IPS-15b (cell line): ENCODE measurements around the gene RAI1.

Experiments used
- H3K27me3 ChIP-seq: one replicate; pipeline ENCODE4 v1.6.1; 2013; ENCODE audit warnings: low read length; ENCODE audit not compliant: control insufficient read depth, insufficient read depth
- H3K36me3 ChIP-seq: one replicate; pipeline ENCODE4 v1.6.1; 2013; ENCODE audit warnings: low read length; ENCODE audit not compliant: control insufficient read depth, insufficient read depth
- H3K4me1 ChIP-seq: one replicate; pipeline ENCODE4 v1.6.1; 2013; ENCODE audit warnings: mild to moderate bottlenecking, low read length; ENCODE audit not compliant: control insufficient read depth, insufficient read depth
- H3K4me3 ChIP-seq: one replicate; pipeline ENCODE4 v1.5.1; 2013; ENCODE audit warnings: low read depth, low read length
- H3K9ac ChIP-seq: one replicate; pipeline ENCODE4 v1.6.1; 2013; ENCODE audit warnings: low read depth, mild to moderate bottlenecking, low read length
- H3K9me3 ChIP-seq: one replicate; pipeline ENCODE4 v1.6.1; 2013; ENCODE audit warnings: mild to moderate bottlenecking, low read length; ENCODE audit not compliant: control insufficient read depth, insufficient read depth

Gene RAI1

GRCh38 chr17:17706140-17707060, 25.1 kb downstream of the RAI1 start:
- no peaks in the 10 kb centered on the region for H3K36me3 ChIP-seq
- no peak overlapping the region for H3K4me3 ChIP-seq
- no peak overlapping the region for H3K9ac ChIP-seq
- H3K4me1 ChIP-seq: peaks cover 11% of the 10 kb centered on the region
- H3K27me3 ChIP-seq: peaks cover 90% of the 10 kb centered on the region
- no peaks in the 10 kb centered on the region for H3K9me3 ChIP-seq

GRCh38 chr17:17708295-17708694, 27.0 kb downstream of the RAI1 start:
- Histone ChIP-seq H3K9ac (no peak overlapping the region), H3K4me1 (peaks cover 14% of the 10 kb centered on the region), H3K36me3 (no peaks in the 10 kb centered on the region), H3K4me3 (no peak overlapping the region), H3K9me3 (no peaks in the 10 kb centered on the region), H3K27me3 (peaks cover 89% of the 10 kb centered on the region)

- no peak overlapping the region for H3K4me3 ChIP-seq
- H3K36me3 ChIP-seq: no peaks in the 10 kb centered on the region
- H3K9ac ChIP-seq: no peak overlapping the region
- H3K9me3 ChIP-seq: no peaks in the 10 kb centered on the region
- peaks cover 89% of the 10 kb centered on the region for H3K27me3 ChIP-seq
- peaks cover 14% of the 10 kb centered on the region for H3K4me1 ChIP-seq
These were observed 27.6 kb downstream of the RAI1 start for GRCh38 chr17:17708816-17709215.

DNA sequence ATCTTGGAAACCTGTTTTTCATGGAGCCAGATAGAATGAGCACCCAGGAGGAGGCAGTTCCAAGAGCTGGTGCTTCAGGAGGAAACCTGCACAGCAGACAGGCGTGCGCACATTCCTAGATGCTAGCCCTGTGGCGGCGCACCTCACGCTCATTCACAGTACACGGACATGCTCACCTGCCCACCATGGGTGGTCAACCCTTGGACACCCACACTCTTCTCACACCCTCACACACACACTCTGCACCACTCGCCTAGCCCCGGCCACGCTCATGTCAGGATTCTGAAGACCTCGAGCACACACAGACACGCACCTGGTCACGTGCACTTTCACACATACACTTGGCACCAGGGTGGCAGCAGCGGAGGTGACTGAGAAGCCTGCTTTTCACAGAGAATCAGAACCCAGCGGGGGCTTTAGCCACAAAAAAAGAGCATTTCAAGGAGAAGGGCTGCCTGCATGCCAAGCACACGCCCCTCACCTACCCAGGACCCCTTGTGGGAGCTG, 28.6 kb downstream of the RAI1 start:
- no peak overlapping the region for H3K4me3 ChIP-seq
- peaks cover 16% of the 10 kb centered on the region for H3K4me1 ChIP-seq
- H3K9ac ChIP-seq: no peak overlapping the region
- H3K27me3 ChIP-seq: peaks cover 89% of the 10 kb centered on the region
- no peaks in the 10 kb centered on the region for H3K36me3 ChIP-seq
- H3K9me3 ChIP-seq: no peaks in the 10 kb centered on the region

DNA sequence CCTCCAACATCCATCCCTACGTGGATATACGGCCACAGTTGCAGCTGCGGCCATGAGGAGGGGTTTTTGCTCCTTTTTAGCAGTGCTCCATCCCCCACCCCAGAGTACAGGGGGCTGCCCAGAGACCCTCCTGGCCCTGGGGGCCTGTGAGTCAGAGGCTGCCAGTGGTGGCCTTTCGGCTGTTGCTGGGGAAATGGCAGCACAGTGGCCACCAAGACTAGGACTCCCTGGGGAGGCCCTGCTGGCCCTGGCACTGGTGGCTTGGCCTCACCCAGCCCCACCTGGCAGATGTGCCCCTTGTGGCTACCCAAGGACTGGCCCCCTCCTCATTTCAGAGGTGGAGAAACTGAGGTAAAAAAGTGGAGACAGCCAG, 29.1 kb downstream of the RAI1 start:
- peaks cover 89% of the 10 kb centered on the region for H3K27me3 ChIP-seq
- no peaks in the 10 kb centered on the region for H3K36me3 ChIP-seq
- no peaks in the 10 kb centered on the region for H3K9me3 ChIP-seq
- H3K4me1 ChIP-seq: peaks cover 16% of the 10 kb centered on the region
- no peak overlapping the region for H3K4me3 ChIP-seq
- no peak overlapping the region for H3K9ac ChIP-seq

DNA sequence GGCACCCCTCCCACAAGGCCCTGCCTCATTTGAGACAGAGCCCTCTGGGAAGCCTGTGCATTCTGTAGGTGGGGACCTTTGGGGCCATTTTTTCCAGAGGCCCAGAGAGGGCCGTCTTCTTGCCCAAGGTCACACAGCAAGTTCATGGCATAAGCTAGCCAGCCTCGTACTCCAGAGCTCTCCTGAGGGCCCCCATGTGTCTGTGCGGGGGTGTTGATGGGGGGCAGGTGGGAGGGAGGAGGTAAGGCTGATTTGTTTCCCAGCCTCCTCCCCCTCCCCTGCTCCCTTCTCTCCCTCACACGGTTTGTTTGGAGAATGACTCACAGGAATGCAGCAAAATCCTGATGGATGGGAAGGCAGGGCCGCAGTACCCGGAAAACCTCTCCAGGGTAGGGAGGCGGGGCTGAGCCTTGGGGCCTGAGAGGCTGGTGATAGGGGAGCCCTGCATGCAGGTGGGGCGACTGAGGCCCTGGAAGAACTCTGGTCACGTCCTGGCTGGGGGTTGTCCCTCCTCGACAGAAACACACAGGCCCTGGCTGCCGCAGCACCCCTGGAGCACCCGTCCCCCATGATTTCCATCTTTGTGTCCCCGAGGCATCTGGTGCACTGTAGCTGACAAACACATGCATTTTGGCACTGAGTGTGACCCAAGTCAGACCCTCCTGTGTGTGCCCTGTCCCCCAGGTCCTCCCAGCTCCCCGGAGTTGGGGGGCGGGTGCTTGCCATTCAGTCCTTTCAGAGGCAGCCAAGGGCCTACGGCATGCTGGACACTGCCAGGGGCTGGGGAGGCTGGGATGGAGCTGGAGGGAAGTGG, 29.7 kb downstream of the RAI1 start:
- Histone ChIP-seq H3K4me3 (peak overlapping the region; percentile 40), H3K9ac (no peak overlapping the region), H3K9me3 (no peaks in the 10 kb centered on the region), H3K27me3 (peaks cover 92% of the 10 kb centered on the region), H3K4me1 (peaks cover 16% of the 10 kb centered on the region), H3K36me3 (no peaks in the 10 kb centered on the region)

DNA sequence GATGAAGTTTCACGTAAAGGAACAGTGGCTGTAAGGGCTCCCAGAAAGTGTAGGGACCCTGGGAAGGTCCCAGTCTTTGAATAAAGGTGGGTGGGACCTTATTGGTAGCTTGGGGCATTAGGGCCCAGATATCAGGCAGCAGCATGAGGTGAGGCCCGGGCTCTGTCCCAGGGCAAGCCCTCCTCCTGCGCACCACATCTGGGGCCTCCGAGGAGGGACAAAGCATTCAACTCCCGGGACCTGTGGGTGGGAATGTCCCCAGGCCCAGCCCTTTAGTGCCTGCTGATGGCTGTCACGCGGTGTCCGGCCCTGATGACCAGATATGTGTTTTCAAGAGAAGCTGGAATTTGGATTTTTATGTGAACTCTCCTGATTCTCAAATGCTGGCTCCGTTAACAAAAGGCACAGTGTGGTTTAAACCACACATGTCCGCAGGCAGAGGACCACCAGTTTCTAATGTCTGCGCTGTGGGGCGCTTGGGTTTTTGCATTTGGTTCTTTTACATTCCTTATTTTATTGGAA, 30.4 kb downstream of the RAI1 start:
- peaks cover 92% of the 10 kb centered on the region for H3K27me3 ChIP-seq
- peak overlapping the region; percentile 40 for H3K4me3 ChIP-seq
- H3K9ac ChIP-seq: no peak overlapping the region
- no peaks in the 10 kb centered on the region for H3K9me3 ChIP-seq
- H3K36me3 ChIP-seq: no peaks in the 10 kb centered on the region
- peaks cover 16% of the 10 kb centered on the region for H3K4me1 ChIP-seq

DNA sequence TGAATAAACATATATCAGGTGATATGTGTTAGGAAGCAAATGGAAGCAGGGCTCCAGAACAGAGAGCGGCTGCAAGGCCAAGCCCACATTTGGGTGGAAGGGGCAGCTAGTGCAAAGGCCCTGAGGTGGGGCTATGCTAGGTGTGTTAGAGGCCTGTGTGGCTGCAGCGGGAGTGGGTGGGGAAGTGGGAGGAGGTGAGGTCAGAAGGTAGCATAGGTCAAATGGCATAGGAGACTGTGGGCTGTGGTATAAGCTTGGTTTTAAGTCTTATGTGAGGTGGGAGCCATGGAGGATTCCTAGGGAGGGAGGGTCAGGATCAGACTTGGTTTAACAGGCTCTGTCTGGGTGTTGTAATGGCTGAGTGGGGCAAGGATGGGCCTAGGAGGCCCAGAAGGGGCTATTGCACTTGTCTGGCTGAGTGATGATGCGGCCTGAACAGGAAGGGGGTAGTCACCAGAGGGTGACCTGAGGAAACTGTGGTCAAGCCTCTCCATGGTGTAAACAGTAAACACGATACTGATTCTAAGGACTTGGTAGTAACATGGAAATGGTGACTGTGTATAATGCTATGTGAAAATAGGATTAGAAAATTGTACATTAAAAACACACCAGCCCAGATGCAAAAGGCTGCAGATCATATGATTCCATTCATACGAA, 31.1 kb downstream of the RAI1 start:
- H3K9me3 ChIP-seq: no peaks in the 10 kb centered on the region
- H3K4me1 ChIP-seq: peaks cover 16% of the 10 kb centered on the region
- H3K4me3 ChIP-seq: no peak overlapping the region
- H3K27me3 ChIP-seq: peaks cover 92% of the 10 kb centered on the region
- H3K36me3 ChIP-seq: no peaks in the 10 kb centered on the region
- no peak overlapping the region for H3K9ac ChIP-seq

GRCh38 chr17:17713839-17714238, 32.6 kb downstream of the RAI1 start:
- H3K9me3 ChIP-seq: no peaks in the 10 kb centered on the region
- no peaks in the 10 kb centered on the region for H3K36me3 ChIP-seq
- no peak overlapping the region for H3K9ac ChIP-seq
- H3K4me3 ChIP-seq: no peak overlapping the region
- H3K27me3 ChIP-seq: peaks cover 92% of the 10 kb centered on the region
- peaks cover 16% of the 10 kb centered on the region for H3K4me1 ChIP-seq

- H3K36me3 ChIP-seq: no peaks in the 10 kb centered on the region
- peaks cover 92% of the 10 kb centered on the region for H3K27me3 ChIP-seq
- no peak overlapping the region for H3K9ac ChIP-seq
- H3K4me3 ChIP-seq: no peak overlapping the region
- H3K9me3 ChIP-seq: no peaks in the 10 kb centered on the region
- H3K4me1 ChIP-seq: peaks cover 16% of the 10 kb centered on the region
These were observed 33.1 kb downstream of the RAI1 start for GRCh38 chr17:17714261-17714866.

- Histone ChIP-seq H3K9me3 (no peaks in the 10 kb centered on the region), H3K36me3 (no peaks in the 10 kb centered on the region), H3K4me1 (peaks cover 16% of the 10 kb centered on the region), H3K27me3 (peaks cover 92% of the 10 kb centered on the region), H3K4me3 (no peak overlapping the region), H3K9ac (no peak overlapping the region)
These were observed 33.6 kb downstream of the RAI1 start for GRCh38 chr17:17714879-17715278.
